Eye (tissue), 1 donor: ENCODE data around the gene CDK15.

Experiments
- DNase-seq: peaks from one replicate; pipeline ENCODE4 v3.0.0-alpha.2; 2015

The CDK15 gene

DNA sequence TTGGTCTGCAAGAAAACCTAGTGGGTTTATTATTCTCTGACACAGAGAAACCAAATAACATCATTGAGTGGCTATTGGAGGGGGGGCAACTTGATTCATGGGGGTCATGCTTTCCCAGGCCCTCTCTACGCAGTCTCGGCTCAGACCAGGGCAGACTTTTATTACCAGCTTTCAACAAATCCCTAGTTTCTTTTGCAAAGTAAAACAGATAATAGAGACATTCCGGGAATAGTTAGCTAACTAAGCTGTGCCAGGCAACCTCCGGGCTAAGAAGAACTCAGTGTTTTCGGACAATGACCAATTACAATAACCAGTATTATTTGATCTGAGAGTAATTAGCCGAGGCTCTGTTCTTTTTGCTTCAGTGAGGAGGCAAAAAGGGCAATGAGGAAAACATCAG lies 66.3 kb downstream of the CDK15 start:
- peak; percentile 67 for DNase-seq

DNA sequence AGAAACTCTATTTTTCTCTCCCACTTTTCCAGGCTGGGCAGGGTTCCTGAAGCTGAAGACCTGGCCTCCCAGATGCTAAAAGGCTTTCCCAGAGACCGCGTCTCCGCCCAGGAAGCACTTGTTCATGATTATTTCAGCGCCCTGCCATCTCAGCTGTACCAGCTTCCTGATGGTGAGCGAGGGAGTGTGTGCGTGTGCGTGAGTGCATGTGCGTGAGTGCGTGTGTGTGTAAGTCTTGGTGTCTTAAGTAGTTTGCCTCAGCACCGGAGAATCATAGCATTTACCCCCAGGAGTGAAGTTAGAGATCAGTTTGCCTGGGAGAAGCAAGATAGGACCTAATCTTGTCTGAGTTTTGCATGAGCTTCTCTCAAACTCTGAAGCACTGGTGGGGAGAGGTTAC lies 73.7 kb downstream of the CDK15 start:
- DNase-seq = no peak

DNA sequence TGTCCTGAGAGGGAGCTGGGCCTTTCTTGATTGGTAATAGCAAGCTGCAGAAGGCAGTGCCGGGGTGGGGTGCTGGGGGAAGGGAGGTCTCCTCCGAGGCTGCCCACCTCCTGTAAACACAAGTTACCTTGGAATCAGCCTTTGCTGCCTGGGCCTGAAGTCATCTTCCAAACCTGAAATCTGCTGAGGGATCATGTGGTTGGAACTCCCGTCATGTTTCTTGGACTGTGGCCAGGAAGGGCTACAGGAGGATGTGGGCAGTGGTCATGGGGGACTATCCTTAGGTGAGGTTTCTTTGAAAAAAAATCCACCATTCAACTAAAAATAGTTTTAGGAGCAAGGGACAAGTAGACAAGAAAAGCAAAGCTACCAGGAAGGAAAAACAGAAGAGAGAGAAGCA lies 74.2 kb downstream of the CDK15 start:
- DNase-seq = no peak

DNA sequence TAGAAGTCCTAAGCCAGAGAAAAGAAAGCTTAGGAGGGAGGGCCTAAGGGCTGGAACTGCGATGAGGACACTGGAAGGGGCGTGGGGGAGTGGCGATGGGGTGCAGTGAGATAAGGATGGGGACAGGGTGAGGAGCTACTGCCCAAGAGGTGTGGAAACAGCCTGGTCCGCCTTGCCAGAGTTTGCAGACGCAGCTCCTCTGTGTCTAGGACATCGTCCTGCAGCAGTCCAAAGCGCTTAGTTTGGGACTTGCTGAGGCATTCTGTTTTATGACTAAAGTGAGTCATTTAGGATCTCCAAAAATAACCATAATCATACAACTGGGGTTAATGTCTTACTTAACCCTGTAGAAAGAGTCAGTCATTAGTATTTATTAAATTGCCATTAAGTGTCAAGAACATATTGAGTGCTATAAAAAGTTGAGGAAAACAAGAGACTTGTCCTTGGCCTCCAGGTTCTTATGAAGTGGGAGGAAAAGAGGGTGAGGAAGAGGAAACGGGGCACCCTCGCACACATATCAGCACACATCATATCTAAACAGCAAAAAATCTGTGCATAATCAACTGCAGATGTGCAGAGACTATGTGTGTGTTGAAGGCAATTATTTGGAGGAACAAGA lies 74.8 kb downstream of the CDK15 start:
- DNase-seq = no peak

DNA sequence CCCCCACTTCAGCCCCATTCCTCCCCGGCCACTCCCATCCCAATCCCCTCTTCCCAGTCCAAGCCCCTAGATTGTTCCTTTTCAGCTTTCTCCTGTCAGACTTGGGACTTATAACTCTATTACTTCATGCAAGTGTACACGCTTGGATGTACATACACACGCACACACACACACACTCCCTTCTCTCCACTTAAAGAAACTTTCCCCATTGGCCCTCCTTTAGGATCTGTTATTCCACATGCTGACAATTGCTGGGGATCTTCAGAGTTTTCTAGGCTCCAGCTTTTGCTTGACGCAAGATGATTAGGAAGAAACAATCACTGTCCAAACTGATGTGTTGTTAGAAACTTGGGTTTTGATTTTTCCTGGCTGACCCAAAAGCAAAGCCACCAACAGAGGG lies 75.4 kb downstream of the CDK15 start:
- no peak for DNase-seq

DNA sequence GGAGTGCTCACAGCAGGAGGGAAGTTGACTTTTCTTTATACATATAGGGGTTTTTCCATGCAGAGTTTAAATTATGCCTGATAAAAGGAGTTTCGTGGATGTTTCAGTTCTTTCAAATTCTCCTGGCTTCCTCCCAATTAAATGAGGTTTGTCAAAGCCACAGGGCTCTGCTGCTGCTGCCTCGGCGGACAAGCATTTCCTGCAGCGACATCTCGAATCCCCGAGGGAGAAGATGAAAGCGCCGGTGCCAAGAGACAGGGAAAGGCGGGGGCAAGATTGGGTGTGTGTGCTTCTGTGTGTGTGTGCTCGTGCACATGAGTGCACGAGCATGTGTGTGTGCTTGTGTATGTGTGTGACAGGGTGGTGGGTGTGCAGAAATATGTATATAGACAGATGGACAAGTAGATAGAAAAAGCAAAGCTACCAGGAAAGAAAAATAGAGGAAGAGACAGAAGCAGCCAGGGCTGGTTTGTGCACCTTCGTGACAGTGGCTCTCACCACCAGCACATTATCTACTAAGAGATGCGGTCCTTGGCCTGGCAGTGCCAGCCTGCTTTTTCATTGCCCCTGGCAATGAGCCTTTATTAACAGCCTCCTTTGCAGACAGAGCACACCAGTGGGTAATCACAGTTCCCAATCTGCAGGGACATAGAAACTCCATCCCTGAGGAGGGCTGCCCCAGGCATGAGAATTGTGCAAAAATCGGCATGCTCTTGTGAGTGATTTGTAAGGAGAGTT lies 76.2 kb downstream of the CDK15 start:
- DNase-seq = peak; percentile 77

DNA sequence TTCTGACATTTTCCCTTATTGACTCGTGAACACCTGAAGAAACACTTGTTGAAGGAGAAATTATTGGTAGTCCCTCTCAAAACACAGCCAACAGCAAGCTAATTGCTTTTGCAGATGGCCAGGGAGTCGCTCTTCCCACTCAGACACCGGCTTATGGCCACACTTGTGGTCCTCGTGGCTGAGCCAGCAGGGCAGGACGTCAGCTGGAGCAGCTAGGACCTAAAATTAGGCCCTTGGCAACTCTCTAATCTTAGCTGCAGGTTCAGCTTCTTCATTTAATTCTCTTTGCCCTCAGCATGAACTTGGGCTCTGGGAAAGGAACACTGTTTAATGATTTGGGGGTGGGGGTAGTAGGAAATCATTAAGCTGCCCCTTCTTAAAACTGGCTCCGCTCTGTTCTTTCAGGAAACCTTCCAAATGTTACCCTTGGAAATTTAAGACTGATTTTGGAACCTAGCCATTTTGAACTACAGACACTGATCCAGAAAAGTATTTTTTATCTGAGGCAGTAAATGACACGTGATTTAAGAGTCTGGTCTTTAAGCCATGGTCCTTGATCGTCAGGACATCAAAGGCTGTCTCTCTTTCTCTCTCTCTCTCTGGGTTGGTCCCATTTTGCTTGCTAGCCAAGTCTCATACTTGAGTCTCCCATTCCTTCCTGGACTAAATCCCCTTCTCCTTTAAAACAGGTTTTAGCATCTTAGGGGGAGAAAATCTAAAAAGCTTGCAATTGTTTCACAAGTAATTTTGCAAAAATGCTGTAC lies 77.5 kb downstream of the CDK15 start:
- DNase-seq = peak; percentile 65

DNA sequence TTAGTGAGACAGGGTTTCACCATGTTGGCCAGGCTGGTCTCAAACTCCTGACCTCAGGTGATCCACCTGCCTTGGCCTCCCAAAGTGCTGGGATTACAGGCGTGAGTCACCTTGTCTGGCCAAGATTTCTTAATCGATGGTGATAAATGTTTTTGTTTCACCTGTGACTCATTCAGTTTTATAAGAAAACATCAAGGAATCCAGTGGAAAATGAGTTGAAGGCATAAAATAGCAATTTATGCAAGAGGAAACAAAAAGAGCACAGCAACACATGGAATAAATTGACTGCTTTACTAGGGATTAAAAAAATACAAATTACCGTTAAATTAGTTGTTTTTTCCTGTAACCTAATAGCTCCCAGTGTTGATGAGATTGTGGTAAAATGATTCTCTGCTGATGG lies 80.2 kb downstream of the CDK15 start:
- no peak for DNase-seq

DNA sequence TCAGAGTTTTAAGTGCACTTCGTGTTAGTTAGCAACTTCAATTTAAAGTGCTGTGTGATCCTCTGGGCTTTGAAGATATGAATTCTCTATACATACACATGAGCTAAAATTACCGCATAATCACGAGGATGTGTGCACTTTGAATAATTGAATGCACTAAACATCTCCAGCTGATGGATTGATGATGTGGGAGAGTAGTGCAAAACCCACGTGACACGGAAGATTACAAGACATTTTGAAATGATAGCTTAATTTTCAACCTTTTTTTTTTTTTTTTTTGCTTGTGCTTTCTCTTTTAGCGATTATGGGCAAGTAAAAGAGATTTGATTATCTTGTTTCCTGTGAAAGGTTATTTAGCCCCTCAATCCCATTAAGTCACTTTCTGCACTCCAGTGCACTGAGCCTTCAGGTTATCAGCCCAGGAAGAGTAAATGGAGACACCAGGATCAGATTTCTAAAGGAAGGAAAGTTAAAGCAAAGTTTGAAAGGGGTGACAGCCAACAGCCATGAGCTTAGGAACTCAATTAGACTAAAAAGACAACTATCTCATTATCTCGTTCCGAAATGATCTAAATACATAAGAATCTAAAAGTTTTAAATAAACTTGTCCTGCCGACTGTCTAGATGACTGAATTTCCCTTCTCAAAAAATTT lies 81.6 kb downstream of the CDK15 start:
- peak; percentile 60 for DNase-seq

DNA sequence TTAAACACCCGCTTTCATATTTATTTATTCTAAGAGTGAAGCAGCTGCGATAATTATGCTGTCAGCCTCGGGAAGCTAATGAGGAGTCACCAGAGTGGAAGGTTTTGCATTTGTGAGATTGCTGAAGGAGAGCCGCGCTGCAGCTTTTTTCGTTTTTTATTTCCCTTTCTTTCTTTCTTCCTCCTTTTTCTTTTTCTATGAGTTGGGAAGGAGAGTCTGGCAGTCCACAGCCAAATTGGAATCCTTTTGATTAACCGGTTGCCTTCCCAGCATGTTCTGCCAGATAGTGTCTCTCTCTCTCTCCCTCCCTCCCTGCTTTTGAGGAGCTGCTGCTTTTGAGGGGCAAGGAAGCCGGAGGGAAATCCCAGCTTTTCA lies 82.1 kb downstream of the CDK15 start:
- peak; percentile 83 for DNase-seq

DNA sequence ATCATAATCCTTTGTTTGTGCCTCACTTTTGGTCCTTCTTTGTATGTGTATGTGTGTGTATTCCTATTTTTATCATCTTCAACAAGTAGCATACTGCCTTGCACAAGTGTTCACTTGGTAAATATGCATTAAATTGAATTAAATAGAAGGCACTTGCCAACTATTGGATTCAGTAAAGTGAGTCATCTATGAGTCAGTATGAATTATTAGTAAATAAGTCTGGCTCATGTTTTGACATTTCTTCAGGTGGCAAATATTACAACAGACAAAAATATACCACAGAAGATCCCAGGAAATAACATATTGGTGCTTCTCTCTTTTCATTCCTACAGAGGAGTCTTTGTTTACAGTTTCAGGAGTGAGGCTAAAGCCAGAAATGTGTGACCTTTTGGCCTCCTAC lies 84.1 kb downstream of the CDK15 start:
- DNase-seq = no peak

DNA sequence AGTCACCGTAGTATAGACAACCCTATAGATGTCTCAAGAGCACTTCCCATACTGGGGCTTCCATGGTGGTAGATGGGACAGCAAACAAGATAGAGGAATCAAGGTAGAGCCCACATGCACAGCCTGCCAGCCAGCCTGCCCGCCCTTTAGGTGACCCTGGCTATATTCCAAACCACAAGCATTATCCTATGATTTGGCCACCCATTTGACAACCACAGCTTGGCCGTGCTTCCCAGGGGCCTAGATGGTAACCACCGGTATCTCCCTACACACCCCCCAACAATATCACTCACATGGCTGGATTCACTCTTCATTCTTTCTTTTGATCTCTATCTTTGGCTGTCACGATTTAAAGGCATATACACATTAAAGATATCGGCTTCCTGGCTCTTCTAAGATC lies 85.3 kb downstream of the CDK15 start:
- no peak for DNase-seq

DNA sequence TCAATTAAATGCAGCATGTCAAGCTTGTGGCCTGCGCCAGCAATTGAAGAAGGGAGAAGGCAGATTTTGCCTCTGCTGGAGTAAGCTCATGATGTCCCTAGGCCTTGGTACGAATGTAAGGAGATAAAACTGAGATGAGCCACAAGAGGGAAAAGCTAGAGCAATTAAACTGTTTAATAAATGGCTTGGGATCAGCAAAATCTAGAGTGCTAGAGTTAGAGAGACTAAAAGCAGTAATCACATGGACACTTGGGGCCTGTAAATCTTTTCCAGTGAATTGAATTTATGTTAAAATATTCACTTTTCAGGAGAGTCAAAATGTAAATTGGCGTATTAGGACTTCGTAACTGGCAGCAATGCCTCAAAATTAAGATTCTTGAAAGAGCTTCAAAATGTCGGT lies 86.2 kb downstream of the CDK15 start:
- DNase-seq = no peak

DNA sequence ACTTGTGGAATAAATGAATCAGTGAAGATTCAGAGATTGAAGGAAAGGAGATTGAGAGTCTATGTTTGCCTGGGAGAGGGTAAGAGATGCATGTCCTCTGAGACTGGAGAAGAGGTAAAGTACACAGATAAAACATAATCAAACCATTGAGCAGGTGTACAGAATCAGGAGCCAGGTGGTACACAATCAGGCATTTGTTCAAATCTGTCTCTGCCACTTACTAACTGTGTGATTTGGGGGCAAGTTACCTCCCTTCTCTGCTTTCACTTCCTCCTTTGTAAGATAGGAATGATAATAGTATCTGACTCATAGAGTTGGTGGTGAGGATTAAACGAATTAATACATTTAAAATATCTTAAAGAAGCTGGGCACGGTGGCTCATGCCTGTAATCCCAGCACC lies 94.0 kb downstream of the CDK15 start:
- no peak for DNase-seq

DNA sequence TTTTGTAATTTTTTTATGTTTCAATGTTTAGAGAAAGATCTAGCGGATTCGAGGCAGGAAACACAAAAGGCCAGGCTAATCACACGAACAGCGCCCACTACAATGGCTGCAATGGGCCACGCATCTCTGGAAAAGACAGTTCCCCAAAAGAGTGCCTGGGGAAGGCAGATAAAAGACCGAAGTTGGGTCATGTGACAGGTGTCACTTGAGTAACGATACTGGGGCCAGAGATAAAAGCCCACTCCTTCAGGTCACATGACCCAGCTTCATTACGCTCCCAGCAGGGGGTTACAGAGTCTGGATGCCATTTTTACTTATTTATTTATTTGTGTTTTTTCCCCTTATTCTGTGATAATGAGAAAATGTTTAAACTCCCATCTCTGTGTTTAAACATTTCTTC lies 95.4 kb downstream of the CDK15 start:
- no peak for DNase-seq

DNA sequence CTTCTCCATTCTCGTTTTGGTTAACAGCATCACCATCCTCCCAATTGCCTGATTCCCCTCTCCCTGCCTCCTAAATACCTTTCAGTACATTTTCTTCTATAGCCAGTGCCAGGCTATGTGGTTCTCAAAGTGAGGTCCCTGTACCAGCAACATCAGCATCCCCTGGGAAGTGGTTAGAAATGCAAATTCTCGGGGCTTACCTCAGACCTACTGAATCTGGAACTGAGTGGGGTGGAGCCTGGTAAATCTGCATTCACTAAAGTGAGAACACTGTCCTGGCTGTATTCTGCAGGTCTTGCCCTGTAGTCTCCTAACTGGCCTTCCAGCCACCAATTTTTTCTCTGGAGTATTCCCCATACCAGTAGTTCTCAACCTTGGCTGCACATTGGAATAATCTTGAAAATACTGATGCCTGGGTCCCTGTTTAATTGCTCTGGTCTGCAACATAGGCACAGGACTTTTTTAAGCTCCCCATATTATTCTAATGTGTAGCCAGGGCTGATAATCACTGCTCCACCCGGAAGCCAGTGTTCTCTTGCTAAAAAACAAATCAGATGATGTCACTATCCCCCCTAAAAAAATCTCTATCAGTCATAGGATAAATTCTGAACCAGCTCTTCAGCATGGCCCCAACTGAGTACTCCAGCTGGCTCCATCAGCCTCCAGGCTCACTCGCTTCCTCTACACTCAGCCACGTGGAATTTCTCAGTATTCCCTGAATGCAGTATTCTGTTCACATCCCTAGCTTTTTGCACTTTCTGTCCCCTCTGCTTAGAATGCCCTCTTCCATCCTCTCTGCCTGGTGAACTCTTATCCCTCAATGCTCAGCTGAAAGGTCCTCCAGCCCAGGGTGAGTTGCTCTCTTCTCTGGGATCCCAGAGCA lies 98.4 kb downstream of the CDK15 start:
- DNase-seq = no peak

DNA sequence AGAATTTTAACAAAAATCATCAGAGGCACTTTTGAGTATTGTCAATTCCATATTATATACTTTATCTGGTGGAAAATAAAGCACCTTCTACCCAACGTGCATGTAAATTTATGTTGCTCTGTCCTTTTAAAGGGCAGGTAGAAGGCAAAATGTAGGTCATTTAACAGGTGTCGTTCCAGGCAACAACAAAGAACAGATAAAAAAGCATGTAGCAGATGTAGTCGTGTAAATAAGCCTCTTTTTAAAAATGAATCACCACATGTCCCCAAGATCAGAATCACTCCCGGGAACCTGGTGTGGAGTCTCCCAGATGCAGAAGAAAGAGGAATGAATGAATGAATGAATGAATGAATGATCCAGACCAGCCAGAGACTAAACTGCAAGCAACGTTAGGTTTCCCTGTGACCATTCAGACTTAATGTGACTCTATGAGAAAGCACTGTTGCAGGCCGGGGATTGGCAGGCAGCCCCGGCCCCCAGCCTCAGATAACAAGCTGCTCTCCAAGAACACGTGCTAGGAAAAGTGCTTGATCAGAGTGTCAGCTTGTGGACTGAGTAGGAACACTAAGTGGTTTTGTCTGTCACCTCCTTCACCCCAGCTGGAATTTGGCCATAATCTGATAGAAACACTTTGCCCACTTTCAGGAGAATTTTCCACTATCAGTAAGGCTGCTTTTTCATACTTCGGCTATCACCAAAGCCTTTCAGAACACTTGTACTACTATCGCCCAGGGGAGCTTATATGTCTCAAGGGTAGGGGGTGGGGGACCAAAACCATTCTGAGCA lies 100.6 kb downstream of the CDK15 start:
- DNase-seq = peak; percentile 34

DNA sequence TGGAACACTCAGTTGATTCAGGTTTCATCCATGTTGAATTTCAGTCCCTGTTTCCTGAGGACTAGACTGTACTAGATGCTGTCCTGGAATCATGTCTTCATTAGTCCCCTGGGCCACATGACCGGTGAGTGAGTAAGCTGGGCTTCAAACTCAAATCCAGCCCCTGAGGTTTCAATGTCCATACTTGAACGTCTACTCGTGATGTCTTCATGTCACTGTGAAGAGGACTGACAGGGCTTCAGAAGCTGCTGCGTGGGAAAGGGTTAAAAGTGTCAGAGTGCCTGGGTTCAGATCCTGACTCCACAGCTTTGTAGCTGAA lies 101.2 kb downstream of the CDK15 start:
- DNase-seq = no peak

DNA sequence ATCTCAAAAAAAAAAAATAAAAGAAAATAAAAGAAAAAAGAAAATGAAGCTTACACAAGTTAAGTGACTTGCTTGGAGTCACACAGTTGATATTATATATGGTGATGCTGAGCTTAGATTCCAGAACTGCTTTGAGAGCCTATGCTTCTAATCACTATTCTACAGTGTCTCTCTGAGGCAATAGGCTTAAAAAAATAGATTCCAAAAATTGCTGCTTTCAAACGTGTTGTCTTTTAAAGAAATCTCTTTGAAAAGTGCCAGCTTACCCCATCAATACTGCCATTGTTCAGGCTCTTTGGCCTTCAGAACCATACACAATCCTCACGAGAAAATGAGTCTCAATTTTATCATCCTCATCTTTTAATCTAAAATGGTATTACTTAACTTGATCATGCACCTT lies 102.6 kb downstream of the CDK15 start:
- no peak for DNase-seq

DNA sequence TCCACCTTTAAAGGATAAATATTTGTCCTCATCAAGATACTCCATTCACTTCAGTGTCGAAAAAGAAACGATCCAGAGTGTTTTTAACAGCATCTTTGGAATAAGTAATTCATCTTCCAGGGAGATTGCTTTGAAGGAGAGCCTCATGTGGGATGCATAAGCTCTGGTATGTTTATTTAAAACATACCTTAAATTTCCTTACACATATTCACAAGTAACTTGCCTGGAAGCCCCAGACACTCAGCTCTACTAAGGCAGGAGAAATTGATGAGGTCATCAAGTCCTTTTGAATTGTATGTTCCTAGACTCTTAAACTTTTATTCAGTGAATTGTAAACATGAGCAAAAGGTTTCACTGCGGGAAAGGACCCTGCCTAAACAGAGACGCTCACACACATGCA lies 103.0 kb downstream of the CDK15 start:
- no peak for DNase-seq

DNA sequence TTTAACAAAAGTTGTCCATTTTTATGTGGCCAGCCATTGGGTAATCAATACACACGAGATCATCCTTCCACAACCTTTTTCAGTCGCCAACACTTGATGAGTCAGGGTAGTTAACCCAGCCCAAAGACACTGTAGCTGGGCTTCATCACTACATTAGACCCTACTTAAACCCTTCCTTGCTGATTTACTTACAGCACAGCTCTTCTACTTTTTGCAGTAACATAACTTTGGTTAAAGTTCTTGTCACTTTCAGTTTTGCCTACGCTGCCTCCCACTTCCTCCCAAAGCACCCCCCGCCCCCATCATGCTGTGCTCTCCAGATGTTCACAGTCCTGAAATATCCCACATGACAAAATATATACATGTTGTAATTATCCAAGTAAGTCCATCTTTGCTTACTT lies 103.6 kb downstream of the CDK15 start:
- no peak for DNase-seq

DNA sequence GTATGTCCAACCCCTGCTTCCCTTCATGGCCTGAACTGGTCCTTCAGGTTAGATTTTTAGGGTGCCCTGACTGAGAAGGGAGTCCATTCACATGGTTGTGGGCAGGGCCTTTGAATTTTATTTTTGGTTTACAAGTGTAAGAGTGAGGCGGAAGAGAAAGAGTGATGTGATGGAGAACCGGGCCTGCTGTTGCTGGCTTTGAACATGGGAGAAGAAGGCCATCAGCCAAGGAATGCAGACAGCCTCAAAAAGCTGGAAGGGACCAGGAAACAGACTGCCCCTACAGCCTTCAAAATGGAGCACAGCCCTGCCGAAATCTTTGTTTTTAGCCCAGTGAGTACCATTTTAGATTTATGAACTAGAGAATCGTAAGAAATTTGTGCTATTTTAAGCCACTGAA lies 105.0 kb downstream of the CDK15 start:
- DNase-seq = no peak
